NB4 (cell line): ENCODE measurements around the gene TOP3B.

ENCODE experiments used
- MAX ChIP-seq: IDR thresholded peaks from 2 replicates; pipeline ENCODE4 v1.6.1; 2011; ENCODE audit warnings: low read depth, low read length
- POLR2A ChIP-seq: IDR thresholded peaks from 2 replicates; pipeline ENCODE4 v1.6.1; 2011; ENCODE audit warnings: mild to moderate bottlenecking; ENCODE audit not compliant: insufficient read length; ENCODE audit errors: extremely low read depth

GRCh38 chr22:22027955-22028354, 45.4 kb upstream of the TOP3B start:
- TF ChIP-seq MAX (no peak), POLR2A (no peak)
